Neural cell (in vitro differentiated cells): Measurements from ENCODE around the gene CADPS2. TPM values are rescaled to one million over a fixed set of nuclear protein-coding genes. Genes with fewer than 3 reads are reported as not detected.

Experiments
- H2AFZ ChIP-seq: fragments of 200-600, 300-800 bp; sonication (generic), shearing (Covaris generic); 2 replicates; pipeline ENCODE4 v1.6.0; 2014; ENCODE audit warnings: low read depth, mild to moderate bottlenecking, antibody characterized with exemption, low read length, moderate library complexity
- H3F3A ChIP-seq: fragments of 200-600 bp; shearing (Covaris generic); 2 replicates; pipeline ENCODE4 v1.6.1; 2016; ENCODE audit warnings: mild to moderate bottlenecking, moderate library complexity, mixed read lengths, antibody characterized with exemption, low read length; ENCODE audit not compliant: insufficient read depth, poor library complexity, severe bottlenecking
- H3K27ac ChIP-seq: fragments of 200-600, 300-800 bp; sonication (generic), shearing (Covaris generic); 2 replicates; pipeline ENCODE4 v1.5.1; 2014; ENCODE audit warnings: mild to moderate bottlenecking, low read length, moderate library complexity
- H3K27me3 ChIP-seq: fragments of 300-800, 200-600 bp; sonication (generic), shearing (Covaris generic); 2 replicates; pipeline ENCODE4 v1.6.0; 2014; ENCODE audit warnings: mild to moderate bottlenecking, low read depth, low read length, moderate library complexity; ENCODE audit not compliant: insufficient read depth
- H3K36me3 ChIP-seq: fragments of 300-800, 200-600 bp; sonication (generic), shearing (Covaris generic); 2 replicates; pipeline ENCODE4 v1.5.1; 2014; ENCODE audit warnings: mild to moderate bottlenecking, antibody characterized with exemption, low read length, moderate library complexity; ENCODE audit not compliant: insufficient read depth
- H3K4me2 ChIP-seq: fragments of 300-800, 200-600 bp; sonication (generic), shearing (Covaris generic); 2 replicates; pipeline ENCODE4 v1.6.0; 2014; ENCODE audit warnings: mild to moderate bottlenecking, low read length
- H3K4me3 ChIP-seq: fragments of 300-800, 200-600 bp; sonication (generic), shearing (Covaris generic); 2 replicates; pipeline ENCODE4 v1.5.1; 2014; ENCODE audit warnings: mild to moderate bottlenecking, low read length, moderate library complexity
- H3K79me2 ChIP-seq: fragments of 200-600 bp; shearing (Covaris generic); replicated peaks from 2 replicates; pipeline ENCODE4 v1.6.0; 2014; ENCODE audit warnings: mild to moderate bottlenecking, low read length, moderate library complexity; ENCODE audit not compliant: insufficient read depth
- H3K9ac ChIP-seq: fragments of 300-800, 200-600 bp; sonication (generic), shearing (Covaris generic); 2 replicates; pipeline ENCODE4 v1.6.1; 2016; ENCODE audit warnings: mild to moderate bottlenecking, low read length, mixed read lengths
- H3K9me2 ChIP-seq: fragments of 200-600 bp; shearing (Covaris generic); 2 replicates; pipeline ENCODE4 v1.6.1; 2016; ENCODE audit warnings: mild to moderate bottlenecking, low read length, mixed read lengths; ENCODE audit not compliant: insufficient read depth
- H3K9me3 ChIP-seq: fragments of 200-600, 300-800 bp; sonication (generic), shearing (Covaris generic); 2 replicates; pipeline ENCODE4 v1.6.1; 2016; ENCODE audit warnings: mild to moderate bottlenecking, mixed run types, low read length, moderate library complexity, mixed read lengths
- H4K20me1 ChIP-seq: fragments of 200-600 bp; shearing (Covaris generic); 2 replicates; pipeline ENCODE4 v1.6.1; 2016; ENCODE audit warnings: mild to moderate bottlenecking, mixed run types; ENCODE audit not compliant: insufficient read depth
- EP300 ChIP-seq: fragments of 450-650 bp; conservative IDR thresholded peaks from 2 replicates; pipeline ENCODE4 v1.6.1; 2014; ENCODE audit warnings: antibody characterized with exemption, mild to moderate bottlenecking, moderate library complexity; ENCODE audit not compliant: poor library complexity, severe bottlenecking
- EZH2 ChIP-seq: fragments of 200-600, 300-800 bp; shearing (Covaris generic), sonication (generic); IDR thresholded peaks from 2 replicates; pipeline ENCODE4 v1.6.1; 2014; ENCODE audit warnings: antibody characterized with exemption, low read length, borderline replicate concordance, mild to moderate bottlenecking; ENCODE audit not compliant: insufficient read depth, poor library complexity, severe bottlenecking
- MXI1 ChIP-seq: fragments of 450-650 bp; conservative IDR thresholded peaks from 2 replicates; pipeline ENCODE4 v1.6.1; 2014; ENCODE audit warnings: antibody characterized with exemption, mild to moderate bottlenecking; ENCODE audit not compliant: poor library complexity, severe bottlenecking
- POLR2AphosphoS5 ChIP-seq: IDR thresholded peaks from 2 replicates; pipeline ENCODE4 v1.6.1; 2012
- RAD21 ChIP-seq: fragments of 450-650 bp; conservative IDR thresholded peaks from 2 replicates; pipeline ENCODE4 v1.6.1; 2014; ENCODE audit warnings: antibody characterized with exemption, mild to moderate bottlenecking, moderate library complexity
- SMC3 ChIP-seq: fragments of 450-650 bp; conservative IDR thresholded peaks from 2 replicates; pipeline ENCODE4 v1.6.1; 2014; ENCODE audit warnings: antibody characterized with exemption, mild to moderate bottlenecking, moderate library complexity; ENCODE audit not compliant: poor library complexity
- TAF1 ChIP-seq: IDR thresholded peaks from 2 replicates; pipeline ENCODE4 v1.6.1; 2012; ENCODE audit warnings: low read depth
- polyA plus RNA-seq: library from polyadenylated mRNA; depleted of rRNA; stranded (reverse); fragments of >200 nt; gene quantifications from 2 replicates; pipeline ENCODE4 v1.2.3, GENCODE V29; 2014
- TF ChIP-seq, protein P1 (sequence below): fragments of 450-650 bp; IDR thresholded peaks from 2 replicates; pipeline ENCODE4 v1.5.1; 2014; ENCODE audit warnings: antibody characterized with exemption, mild to moderate bottlenecking, moderate library complexity; ENCODE audit not compliant: poor library complexity, severe bottlenecking
- TF ChIP-seq, protein P2 (sequence below): IDR thresholded peaks from 2 replicates; pipeline ENCODE4 v1.6.1; 2012; ENCODE audit warnings: borderline replicate concordance

CADPS2 gene
- polyA plus RNA-seq, 1 donor from 2014 or later = 5.9 TPM

DNA sequence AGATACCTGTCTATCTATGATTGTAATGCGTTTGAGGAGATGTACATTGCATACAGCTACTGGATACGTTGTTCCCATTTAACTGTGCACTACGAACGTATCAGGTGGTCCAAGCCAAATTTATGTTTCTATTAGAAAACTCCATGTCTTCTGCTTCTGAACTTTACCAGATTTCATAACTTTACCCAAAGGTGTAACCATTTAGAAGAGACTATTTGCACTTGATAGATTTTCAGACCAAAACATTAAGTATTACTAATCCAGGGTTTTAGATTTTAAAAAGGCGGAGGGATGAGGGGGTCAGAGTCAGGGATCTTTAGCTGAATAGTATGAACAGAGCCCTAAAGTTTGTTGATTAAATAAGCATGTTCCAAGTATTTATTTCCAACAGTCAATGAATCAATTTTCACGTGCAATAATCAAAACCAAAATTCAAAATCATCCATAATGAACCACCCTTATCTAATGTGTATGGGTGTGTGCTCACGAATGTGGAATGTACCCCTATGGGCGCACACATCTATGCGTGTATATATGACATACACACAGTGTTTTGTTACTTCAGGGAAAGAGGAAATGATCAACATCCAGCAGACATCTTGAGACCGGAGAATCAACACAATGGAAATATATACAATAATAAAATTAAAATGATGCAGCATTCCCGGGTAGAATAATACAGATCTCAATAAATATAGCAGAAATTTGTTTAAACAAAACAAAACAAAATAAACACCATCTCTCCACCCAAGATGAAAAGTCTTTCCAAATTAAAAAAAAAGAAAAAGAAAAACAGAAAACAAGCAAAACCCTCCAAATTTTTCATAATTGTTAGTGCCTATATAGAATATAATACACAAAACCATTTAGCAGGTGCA is 585.1 kb downstream of the CADPS2 start:
- Histone ChIP-seq H3K36me3 (no peaks in the 10 kb centered on the region), H3K27me3 (peaks cover 73% of the 10 kb centered on the region), H3K27ac (no peak overlapping the region), H3K9ac (no peak overlapping the region), H3K4me2 (no peak overlapping the region), H4K20me1 (no peaks in the 10 kb centered on the region), H2AFZ (no peak overlapping the region), H3F3A (no peaks in the 10 kb centered on the region), H3K9me3 (no peaks in the 10 kb centered on the region), H3K4me3 (no peak overlapping the region), H3K9me2 (no peaks in the 10 kb centered on the region), H3K79me2 (peaks cover 86% of the 10 kb centered on the region)
- TF ChIP-seq SMC3 = no peak
- peak; percentile 42 for TF ChIP-seq POLR2AphosphoS5

DNA sequence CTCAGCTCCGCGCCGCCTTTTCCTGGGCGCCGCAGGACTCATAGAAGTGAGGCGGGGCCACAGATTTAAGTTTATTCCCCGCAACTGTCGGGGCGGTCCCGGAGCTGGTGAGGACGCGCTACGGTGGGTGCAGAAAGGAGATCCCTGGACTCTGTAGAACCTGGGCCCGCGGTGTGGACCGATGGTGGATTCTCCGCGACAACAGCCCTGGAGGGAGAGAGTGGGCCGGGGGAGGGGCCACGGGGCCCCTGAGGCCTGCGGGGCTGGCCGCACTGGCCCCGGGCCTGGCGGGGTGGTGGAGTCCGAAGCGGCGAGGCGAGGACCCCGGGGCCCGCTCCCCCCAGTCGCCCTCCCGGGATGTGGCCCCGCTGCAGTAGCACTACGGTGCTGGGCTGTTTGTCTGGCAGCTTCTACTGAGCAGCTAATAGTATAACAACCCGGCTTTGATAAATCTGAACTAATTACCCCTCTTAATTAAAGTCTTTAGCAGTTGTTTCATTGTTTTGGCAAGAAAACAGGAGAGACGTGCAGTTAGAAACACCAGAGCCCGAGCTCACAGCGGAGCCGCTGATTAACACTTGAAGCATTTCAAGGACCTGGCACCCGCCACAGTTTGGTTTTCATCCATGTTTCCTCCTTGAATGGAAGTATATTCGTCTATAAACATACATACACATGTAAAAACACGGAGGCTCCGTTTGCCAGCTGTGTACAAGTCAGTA is 585.9 kb downstream of the CADPS2 start:
- Histone ChIP-seq H3K9me3 (no peaks in the 10 kb centered on the region), H3K27me3 (peaks cover 65% of the 10 kb centered on the region), H3K36me3 (no peaks in the 10 kb centered on the region), H2AFZ (no peak overlapping the region), H3K9ac (no peak overlapping the region), H3F3A (no peaks in the 10 kb centered on the region), H4K20me1 (no peaks in the 10 kb centered on the region), H3K27ac (no peak overlapping the region), H3K4me3 (peak overlapping the region; percentile 27), H3K79me2 (peaks cover 79% of the 10 kb centered on the region), H3K9me2 (no peaks in the 10 kb centered on the region), H3K4me2 (no peak overlapping the region)
- no peak for TF ChIP-seq EP300
- TF ChIP-seq EZH2 = peak; percentile 26

DNA sequence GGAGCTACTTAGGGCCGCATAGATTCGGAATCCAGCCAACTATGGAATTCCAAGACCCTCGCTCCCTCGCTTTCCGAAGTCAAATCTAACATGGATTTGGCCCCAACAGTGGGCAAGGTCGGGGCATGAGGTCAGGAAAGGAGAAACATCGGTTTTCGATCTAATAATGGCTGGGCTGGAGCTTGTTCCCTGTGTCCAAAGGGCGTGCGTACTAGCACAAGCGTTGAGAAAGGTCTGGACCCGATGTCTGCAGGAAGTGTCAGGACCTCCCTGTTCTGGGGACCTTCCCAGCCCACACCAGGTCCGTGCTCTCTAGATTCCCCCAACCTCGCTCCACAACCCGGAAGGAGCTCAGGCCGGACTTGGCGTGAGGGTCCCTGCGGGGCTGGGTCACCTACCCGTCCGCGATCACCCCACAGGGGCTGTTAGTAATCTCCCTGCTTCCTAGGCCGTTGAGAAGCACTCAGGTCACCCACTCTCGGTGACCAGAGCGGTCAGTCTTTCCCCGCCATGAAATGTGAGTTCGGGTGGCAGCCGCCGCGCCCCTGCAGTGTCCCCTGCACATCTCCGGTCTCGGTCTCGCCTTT is 586.5 kb downstream of the CADPS2 start:
- Histone ChIP-seq H3K79me2 (peaks cover 72% of the 10 kb centered on the region), H3K9me2 (no peaks in the 10 kb centered on the region), H3K9ac (no peak overlapping the region), H4K20me1 (no peaks in the 10 kb centered on the region), H3F3A (no peaks in the 10 kb centered on the region), H3K36me3 (no peaks in the 10 kb centered on the region), H3K4me2 (no peak overlapping the region), H3K27me3 (peaks cover 58% of the 10 kb centered on the region), H3K27ac (no peak overlapping the region), H3K9me3 (no peaks in the 10 kb centered on the region), H3K4me3 (peak overlapping the region; percentile 27), H2AFZ (no peak overlapping the region)
- TF ChIP-seq SMC3 (no peak), RAD21 (no peak), EZH2 (no peak), TAF1 (no peak), POLR2AphosphoS5 (no peak), EP300 (no peak), MXI1 (no peak)
- TF ChIP-seq, protein P1, sequence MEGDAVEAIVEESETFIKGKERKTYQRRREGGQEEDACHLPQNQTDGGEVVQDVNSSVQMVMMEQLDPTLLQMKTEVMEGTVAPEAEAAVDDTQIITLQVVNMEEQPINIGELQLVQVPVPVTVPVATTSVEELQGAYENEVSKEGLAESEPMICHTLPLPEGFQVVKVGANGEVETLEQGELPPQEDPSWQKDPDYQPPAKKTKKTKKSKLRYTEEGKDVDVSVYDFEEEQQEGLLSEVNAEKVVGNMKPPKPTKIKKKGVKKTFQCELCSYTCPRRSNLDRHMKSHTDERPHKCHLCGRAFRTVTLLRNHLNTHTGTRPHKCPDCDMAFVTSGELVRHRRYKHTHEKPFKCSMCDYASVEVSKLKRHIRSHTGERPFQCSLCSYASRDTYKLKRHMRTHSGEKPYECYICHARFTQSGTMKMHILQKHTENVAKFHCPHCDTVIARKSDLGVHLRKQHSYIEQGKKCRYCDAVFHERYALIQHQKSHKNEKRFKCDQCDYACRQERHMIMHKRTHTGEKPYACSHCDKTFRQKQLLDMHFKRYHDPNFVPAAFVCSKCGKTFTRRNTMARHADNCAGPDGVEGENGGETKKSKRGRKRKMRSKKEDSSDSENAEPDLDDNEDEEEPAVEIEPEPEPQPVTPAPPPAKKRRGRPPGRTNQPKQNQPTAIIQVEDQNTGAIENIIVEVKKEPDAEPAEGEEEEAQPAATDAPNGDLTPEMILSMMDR = no peak
- TF ChIP-seq, protein P2, sequence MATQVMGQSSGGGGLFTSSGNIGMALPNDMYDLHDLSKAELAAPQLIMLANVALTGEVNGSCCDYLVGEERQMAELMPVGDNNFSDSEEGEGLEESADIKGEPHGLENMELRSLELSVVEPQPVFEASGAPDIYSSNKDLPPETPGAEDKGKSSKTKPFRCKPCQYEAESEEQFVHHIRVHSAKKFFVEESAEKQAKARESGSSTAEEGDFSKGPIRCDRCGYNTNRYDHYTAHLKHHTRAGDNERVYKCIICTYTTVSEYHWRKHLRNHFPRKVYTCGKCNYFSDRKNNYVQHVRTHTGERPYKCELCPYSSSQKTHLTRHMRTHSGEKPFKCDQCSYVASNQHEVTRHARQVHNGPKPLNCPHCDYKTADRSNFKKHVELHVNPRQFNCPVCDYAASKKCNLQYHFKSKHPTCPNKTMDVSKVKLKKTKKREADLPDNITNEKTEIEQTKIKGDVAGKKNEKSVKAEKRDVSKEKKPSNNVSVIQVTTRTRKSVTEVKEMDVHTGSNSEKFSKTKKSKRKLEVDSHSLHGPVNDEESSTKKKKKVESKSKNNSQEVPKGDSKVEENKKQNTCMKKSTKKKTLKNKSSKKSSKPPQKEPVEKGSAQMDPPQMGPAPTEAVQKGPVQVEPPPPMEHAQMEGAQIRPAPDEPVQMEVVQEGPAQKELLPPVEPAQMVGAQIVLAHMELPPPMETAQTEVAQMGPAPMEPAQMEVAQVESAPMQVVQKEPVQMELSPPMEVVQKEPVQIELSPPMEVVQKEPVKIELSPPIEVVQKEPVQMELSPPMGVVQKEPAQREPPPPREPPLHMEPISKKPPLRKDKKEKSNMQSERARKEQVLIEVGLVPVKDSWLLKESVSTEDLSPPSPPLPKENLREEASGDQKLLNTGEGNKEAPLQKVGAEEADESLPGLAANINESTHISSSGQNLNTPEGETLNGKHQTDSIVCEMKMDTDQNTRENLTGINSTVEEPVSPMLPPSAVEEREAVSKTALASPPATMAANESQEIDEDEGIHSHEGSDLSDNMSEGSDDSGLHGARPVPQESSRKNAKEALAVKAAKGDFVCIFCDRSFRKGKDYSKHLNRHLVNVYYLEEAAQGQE = no peak
